WTC11 (cell line): ENCODE results near the gene CPNE5. TPM values are rescaled to one million over a fixed set of nuclear protein-coding genes. Genes with fewer than 3 reads are reported as not detected.

Experiments used
- ATAC-seq: fragments of 200-7000 bp; cut with Tn5 transposase; 2 replicates; pipeline ENCODE4 v1.10.0; 2021; ENCODE audit warnings: mild to moderate bottlenecking, moderate library complexity
- CTCF ChIA-PET: fragments of 300-600 bp; sonication (Branson Sonifier 250); formaldehyde crosslinking; loops from one replicate; lab custom pipeline; 2021; ENCODE audit warnings: antibody characterized with exemption; lab: Charles Lee
- POLR2A ChIA-PET: fragments of 350-600 bp; sonication (Branson Sonifier 250); formaldehyde crosslinking; loops from one replicate; lab custom pipeline; 2021; ENCODE audit warnings: antibody characterized with exemption; lab: Charles Lee
- DNase-seq: peaks from one replicate; pipeline ENCODE4 v3.0.0; 2021; ENCODE audit warnings: low spot score
- H3K27ac Mint-ChIP-seq: 2 replicates; pipeline ENCODE4 v1.8.0; 2021; ENCODE audit warnings: mixed read lengths
- H3K27me3 Mint-ChIP-seq: 2 replicates; pipeline ENCODE4 v1.8.0; 2021; ENCODE audit warnings: low read depth, mild to moderate bottlenecking, moderate library complexity, mixed read lengths
- H3K36me3 Mint-ChIP-seq: 2 replicates; pipeline ENCODE4 v1.8.0; 2021; ENCODE audit warnings: mixed read lengths
- H3K4me1 Mint-ChIP-seq: 2 replicates; pipeline ENCODE4 v1.8.0; 2022; ENCODE audit warnings: mixed read lengths
- H3K4me3 Mint-ChIP-seq: 2 replicates; pipeline ENCODE4 v1.8.0; 2021; ENCODE audit warnings: mild to moderate bottlenecking, moderate library complexity, mixed read lengths
- H3K9me3 Mint-ChIP-seq: 2 replicates; pipeline ENCODE4 v1.8.0; 2021; ENCODE audit warnings: mixed read lengths
- CREB1 ChIP-seq: sonication (generic); formaldehyde crosslinking; IDR thresholded peaks from 2 replicates; pipeline ENCODE4 v1.8.0; 2023; ENCODE audit warnings: mild to moderate bottlenecking, missing genetic modification reagents
- ESRRA ChIP-seq: sonication (generic); formaldehyde crosslinking; IDR thresholded peaks from 2 replicates; pipeline ENCODE4 v1.8.1; 2022; ENCODE audit warnings: mild to moderate bottlenecking, missing genetic modification reagents, borderline replicate concordance
- FOXK1 ChIP-seq: sonication (generic); formaldehyde crosslinking; IDR thresholded peaks from 2 replicates; pipeline ENCODE4 v1.8.0; 2022; ENCODE audit warnings: mild to moderate bottlenecking, moderate library complexity, missing genetic modification reagents
- GRHL2 ChIP-seq: fragments of 250-450 bp; sonication (Bioruptor Pico); IDR thresholded peaks from 2 replicates; pipeline ENCODE4 v1.8.0; 2022; ENCODE audit warnings: mild to moderate bottlenecking, moderate library complexity; ENCODE audit not compliant: insufficient replicate concordance, severe bottlenecking
- JAZF1 ChIP-seq: fragments of 250-450 bp; sonication (Bioruptor Pico); IDR thresholded peaks from 2 replicates; pipeline ENCODE4 v1.9.0; 2021; ENCODE audit warnings: moderate library complexity, mild to moderate bottlenecking, inconsistent platforms
- ZBTB21 ChIP-seq: sonication (generic); formaldehyde crosslinking; IDR thresholded peaks from 2 replicates; pipeline ENCODE4 v1.8.1; 2023; ENCODE audit warnings: mild to moderate bottlenecking, missing genetic modification reagents, borderline replicate concordance
- ZNF138 ChIP-seq: sonication (generic); formaldehyde crosslinking; conservative IDR thresholded peaks from 2 replicates; pipeline ENCODE4 v1.8.1; 2022; ENCODE audit warnings: mild to moderate bottlenecking, moderate library complexity, missing genetic modification reagents
- ZNF232 ChIP-seq: sonication (generic); formaldehyde crosslinking; IDR thresholded peaks from 2 replicates; pipeline ENCODE4 v1.8.0; 2022; ENCODE audit warnings: mild to moderate bottlenecking, missing genetic modification reagents
- ZNF263 ChIP-seq: sonication (generic); formaldehyde crosslinking; IDR thresholded peaks from 2 replicates; pipeline ENCODE4 v1.8.1; 2022; ENCODE audit warnings: low read depth, mild to moderate bottlenecking, moderate library complexity, missing genetic modification reagents
- ZNF317 ChIP-seq: sonication (generic); formaldehyde crosslinking; IDR thresholded peaks from 2 replicates; pipeline ENCODE4 v1.8.1; 2023; ENCODE audit warnings: low read depth, mild to moderate bottlenecking, moderate library complexity, missing genetic modification reagents, borderline replicate concordance
- ZNF671 ChIP-seq: fragments of 250-450 bp; sonication (Bioruptor Pico); IDR thresholded peaks from 2 replicates; pipeline ENCODE4 v1.8.0; 2021; ENCODE audit warnings: mild to moderate bottlenecking
- total RNA-seq: library from RNA; stranded (reverse); gene quantifications from 3 replicates; pipeline ENCODE4 v1.2.3, GENCODE V29; 2021
- TF ChIP-seq, protein P1 (sequence below): sonication (generic); formaldehyde crosslinking; IDR thresholded peaks from 2 replicates; pipeline ENCODE4 v1.8.1; 2023; ENCODE audit warnings: mild to moderate bottlenecking, missing genetic modification reagents
- TF ChIP-seq, protein P2 (sequence below): sonication (generic); formaldehyde crosslinking; IDR thresholded peaks from 2 replicates; pipeline ENCODE4 v1.8.1; 2022; ENCODE audit warnings: mild to moderate bottlenecking, missing genetic modification reagents, moderate library complexity, borderline replicate concordance
- TF ChIP-seq, protein P3 (sequence below): sonication (generic); formaldehyde crosslinking; IDR thresholded peaks from 2 replicates; pipeline ENCODE4 v1.8.0; 2022; ENCODE audit warnings: missing genetic modification reagents
- TF ChIP-seq, protein P4 (sequence below): fragments of 250-450 bp; sonication (Bioruptor Pico); IDR thresholded peaks from 2 replicates; pipeline ENCODE4 v1.8.0; 2021; ENCODE audit warnings: mild to moderate bottlenecking

CPNE5 gene
- total RNA-seq, 1 experiment from 2014 or later = 0.44 TPM

DNA sequence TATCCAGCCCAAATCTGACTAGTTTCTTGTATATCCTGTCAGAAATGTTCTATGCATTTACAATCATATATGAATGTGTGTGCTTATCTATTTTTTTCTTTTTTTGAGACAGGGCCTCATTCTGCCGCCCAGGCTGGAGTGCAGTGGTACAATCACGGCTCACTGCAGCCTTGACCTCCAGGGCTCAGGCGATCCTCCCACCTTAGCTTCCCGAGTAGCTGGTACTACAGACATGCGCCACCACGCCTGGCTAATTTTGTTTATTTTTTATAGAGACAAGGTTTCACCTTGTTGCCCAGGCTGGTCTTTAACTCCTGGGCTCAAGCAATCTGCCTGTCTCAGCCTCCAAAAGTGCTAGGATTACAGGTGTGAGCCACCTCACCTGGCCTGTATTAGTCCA, 144.6 kb downstream of the CPNE5 start:
- Mint-ChIP-seq H3K4me1 (0 out of 2 replicates have a peak, but pooled peaks cover 2% of the 10 kb centered on the region), H3K9me3 (peaks cover 7% of the 10 kb centered on the region; the same call in 1 of the 2 replicates), H3K4me3 (no peak overlapping the region), H3K27ac (no peak overlapping the region), H3K27me3 (no peaks in the 10 kb centered on the region), H3K36me3 (no peaks in the 10 kb centered on the region)
- CTCF ChIA-PET = no interaction called here
- TF ChIP-seq FOXK1 (CRISPR knock-in tag) (no peak), ZNF317 (CRISPR knock-in tag) (no peak), ZNF138 (CRISPR knock-in tag) (no peak), JAZF1 (CRISPR knock-in tag) (no peak), ZBTB21 (CRISPR knock-in tag) (no peak), GRHL2 (CRISPR knock-in tag) (no peak), ESRRA (CRISPR knock-in tag) (no peak)
- TF ChIP-seq, protein P1, sequence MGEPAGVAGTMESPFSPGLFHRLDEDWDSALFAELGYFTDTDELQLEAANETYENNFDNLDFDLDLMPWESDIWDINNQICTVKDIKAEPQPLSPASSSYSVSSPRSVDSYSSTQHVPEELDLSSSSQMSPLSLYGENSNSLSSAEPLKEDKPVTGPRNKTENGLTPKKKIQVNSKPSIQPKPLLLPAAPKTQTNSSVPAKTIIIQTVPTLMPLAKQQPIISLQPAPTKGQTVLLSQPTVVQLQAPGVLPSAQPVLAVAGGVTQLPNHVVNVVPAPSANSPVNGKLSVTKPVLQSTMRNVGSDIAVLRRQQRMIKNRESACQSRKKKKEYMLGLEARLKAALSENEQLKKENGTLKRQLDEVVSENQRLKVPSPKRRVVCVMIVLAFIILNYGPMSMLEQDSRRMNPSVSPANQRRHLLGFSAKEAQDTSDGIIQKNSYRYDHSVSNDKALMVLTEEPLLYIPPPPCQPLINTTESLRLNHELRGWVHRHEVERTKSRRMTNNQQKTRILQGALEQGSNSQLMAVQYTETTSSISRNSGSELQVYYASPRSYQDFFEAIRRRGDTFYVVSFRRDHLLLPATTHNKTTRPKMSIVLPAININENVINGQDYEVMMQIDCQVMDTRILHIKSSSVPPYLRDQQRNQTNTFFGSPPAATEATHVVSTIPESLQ = no peak
- TF ChIP-seq, protein P2, sequence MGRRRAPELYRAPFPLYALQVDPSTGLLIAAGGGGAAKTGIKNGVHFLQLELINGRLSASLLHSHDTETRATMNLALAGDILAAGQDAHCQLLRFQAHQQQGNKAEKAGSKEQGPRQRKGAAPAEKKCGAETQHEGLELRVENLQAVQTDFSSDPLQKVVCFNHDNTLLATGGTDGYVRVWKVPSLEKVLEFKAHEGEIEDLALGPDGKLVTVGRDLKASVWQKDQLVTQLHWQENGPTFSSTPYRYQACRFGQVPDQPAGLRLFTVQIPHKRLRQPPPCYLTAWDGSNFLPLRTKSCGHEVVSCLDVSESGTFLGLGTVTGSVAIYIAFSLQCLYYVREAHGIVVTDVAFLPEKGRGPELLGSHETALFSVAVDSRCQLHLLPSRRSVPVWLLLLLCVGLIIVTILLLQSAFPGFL (CRISPR knock-in tag) = no peak
- POLR2A ChIA-PET = no interaction called here
- ATAC-seq = no peak
- DNase-seq = no peak

DNA sequence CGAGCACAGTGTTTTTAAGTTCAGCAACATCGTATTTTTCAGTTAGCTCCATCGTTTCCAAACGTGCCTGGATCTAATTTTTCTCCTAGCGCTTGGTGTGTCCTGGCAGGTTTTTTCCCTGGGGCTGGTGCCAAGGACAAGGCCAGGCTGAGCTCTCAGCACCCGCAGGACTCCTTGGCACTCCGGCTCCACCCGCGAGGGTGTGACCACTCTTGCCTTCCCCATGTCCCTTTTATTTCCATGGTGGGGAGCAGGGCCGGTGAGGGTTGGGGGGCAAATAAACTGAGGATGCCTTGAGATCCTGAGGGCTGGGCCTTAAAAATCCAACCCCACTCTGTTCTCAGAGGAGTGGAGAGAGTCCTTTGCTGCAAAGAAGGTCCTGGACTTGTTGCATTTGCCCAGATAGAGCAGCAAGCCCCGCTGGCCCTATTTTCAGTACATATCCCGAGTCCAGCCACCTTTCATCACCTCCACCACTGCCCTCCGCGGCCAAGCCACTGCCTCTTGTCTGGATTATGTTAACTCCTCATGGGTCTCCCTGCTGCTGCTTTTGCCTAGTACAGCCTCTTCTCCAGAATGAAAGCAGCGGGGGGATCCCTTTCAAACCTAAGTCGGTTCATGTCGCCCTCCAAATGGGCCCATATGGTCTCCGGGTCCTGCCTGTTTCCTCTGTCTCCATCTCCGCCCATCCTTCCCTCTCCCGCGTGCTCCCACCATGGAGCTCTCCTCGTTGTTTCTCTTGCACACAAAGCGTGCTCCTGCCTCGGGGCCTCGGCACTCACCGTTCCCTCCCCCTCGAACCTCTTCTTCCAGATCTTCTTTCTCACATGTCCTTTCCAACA, 146.2 kb downstream of the CPNE5 start:
- ATAC-seq = no peak

More for the DNA sequence above, 146.2 kb downstream of the CPNE5 start:
- CTCF ChIA-PET = interaction anchor here (1.2 kb wide), 1 partner anchor 12 kb away, joined by 5 read pairs; no protein-coding TSS in a partner anchor
- Mint-ChIP-seq H3K36me3 (no peaks in the 10 kb centered on the region), H3K4me3 (no peak overlapping the region), H3K9me3 (peaks cover 7% of the 10 kb centered on the region; the same call in 1 of the 2 replicates), H3K4me1 (0 out of 2 replicates have a peak, but pooled peaks cover 2% of the 10 kb centered on the region), H3K27ac (no peak overlapping the region; the same call in 1 of the 2 replicates), H3K27me3 (no peaks in the 10 kb centered on the region)
- TF ChIP-seq ZNF671 (CRISPR knock-in tag) (no peak), ZNF317 (CRISPR knock-in tag) (no peak), ZNF263 (CRISPR knock-in tag) (no peak), ZNF232 (CRISPR knock-in tag) (no peak), ZBTB21 (CRISPR knock-in tag) (no peak), CREB1 (no peak)
- TF ChIP-seq, protein P3, sequence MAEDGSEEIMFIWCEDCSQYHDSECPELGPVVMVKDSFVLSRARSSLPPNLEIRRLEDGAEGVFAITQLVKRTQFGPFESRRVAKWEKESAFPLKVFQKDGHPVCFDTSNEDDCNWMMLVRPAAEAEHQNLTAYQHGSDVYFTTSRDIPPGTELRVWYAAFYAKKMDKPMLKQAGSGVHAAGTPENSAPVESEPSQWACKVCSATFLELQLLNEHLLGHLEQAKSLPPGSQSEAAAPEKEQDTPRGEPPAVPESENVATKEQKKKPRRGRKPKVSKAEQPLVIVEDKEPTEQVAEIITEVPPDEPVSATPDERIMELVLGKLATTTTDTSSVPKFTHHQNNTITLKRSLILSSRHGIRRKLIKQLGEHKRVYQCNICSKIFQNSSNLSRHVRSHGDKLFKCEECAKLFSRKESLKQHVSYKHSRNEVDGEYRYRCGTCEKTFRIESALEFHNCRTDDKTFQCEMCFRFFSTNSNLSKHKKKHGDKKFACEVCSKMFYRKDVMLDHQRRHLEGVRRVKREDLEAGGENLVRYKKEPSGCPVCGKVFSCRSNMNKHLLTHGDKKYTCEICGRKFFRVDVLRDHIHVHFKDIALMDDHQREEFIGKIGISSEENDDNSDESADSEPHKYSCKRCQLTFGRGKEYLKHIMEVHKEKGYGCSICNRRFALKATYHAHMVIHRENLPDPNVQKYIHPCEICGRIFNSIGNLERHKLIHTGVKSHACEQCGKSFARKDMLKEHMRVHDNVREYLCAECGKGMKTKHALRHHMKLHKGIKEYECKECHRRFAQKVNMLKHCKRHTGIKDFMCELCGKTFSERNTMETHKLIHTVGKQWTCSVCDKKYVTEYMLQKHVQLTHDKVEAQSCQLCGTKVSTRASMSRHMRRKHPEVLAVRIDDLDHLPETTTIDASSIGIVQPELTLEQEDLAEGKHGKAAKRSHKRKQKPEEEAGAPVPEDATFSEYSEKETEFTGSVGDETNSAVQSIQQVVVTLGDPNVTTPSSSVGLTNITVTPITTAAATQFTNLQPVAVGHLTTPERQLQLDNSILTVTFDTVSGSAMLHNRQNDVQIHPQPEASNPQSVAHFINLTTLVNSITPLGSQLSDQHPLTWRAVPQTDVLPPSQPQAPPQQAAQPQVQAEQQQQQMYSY (CRISPR knock-in tag) = no peak
- TF ChIP-seq, protein P4, sequence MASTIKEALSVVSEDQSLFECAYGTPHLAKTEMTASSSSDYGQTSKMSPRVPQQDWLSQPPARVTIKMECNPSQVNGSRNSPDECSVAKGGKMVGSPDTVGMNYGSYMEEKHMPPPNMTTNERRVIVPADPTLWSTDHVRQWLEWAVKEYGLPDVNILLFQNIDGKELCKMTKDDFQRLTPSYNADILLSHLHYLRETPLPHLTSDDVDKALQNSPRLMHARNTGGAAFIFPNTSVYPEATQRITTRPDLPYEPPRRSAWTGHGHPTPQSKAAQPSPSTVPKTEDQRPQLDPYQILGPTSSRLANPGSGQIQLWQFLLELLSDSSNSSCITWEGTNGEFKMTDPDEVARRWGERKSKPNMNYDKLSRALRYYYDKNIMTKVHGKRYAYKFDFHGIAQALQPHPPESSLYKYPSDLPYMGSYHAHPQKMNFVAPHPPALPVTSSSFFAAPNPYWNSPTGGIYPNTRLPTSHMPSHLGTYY (CRISPR knock-in tag) = no peak
- POLR2A ChIA-PET = no interaction called here
- no peak for DNase-seq
